Hematopoietic multipotent progenitor cell treated with erythropoietin and hydrocortisone succinate and interleukin-3 and kit ligand, for 17 days (in vitro differentiated cells): Measurements from ENCODE around the gene VAMP5.

Experiments
- DNase-seq: peaks from one replicate; pipeline ENCODE4 v3.0.0-alpha.2; 2015; ENCODE audit warnings: low spot score

Gene VAMP5

GRCh38 chr2:85635636-85636035 is 51.4 kb downstream of the VAMP5 start:
- DNase-seq: no peak

DNA sequence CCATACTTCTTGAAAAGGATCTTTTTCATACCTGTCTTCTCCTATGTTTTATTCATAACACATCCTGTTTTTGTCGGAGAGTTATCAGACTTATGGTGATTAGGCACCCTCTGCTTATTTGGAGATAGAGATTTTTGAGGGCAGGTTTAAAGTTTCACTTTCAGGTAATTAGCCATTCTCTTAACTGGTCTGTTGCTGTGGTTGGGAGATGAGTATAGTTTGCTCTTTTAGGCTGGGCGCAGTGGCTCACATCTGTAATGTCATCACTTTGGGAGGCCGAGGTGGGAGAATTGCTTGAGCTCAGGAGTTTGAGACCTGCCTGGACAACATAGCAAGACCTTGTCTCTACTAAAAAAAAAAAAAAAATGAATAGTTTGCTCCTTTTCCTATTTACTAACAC is 58.5 kb downstream of the VAMP5 start:
- no peak for DNase-seq
